ENCODE data around the gene ATP2C2. TPM values are rescaled to one million over a fixed set of nuclear protein-coding genes. Genes with fewer than 3 reads are reported as not detected.
A peak's percentile ranks its signal among the peaks of the same experiment; 100 is the strongest.

ATP2C2 gene
- total RNA-seq, 1 experiment from 2014 or later: 4.0 TPM

- Histone ChIP-seq H3K79me2 (ENCODE audit: insufficient read depth, low read length) (no peaks in the 10 kb centered on the region), H4K8ac (replicated peaks; ENCODE audit: insufficient read length, low read depth, low read length) (no peak overlapping the region)
- H3K4me3 Mint-ChIP-seq: no peak overlapping the region
Measured at GRCh38 chr16:84387021-84387420, 18.7 kb downstream of the ATP2C2 start.

More at GRCh38 chr16:84387021-84387420, 18.7 kb downstream of the ATP2C2 start:
- H2BK120ac ChIP-seq (ENCODE audit: low read depth, low read length, poor library complexity, severe bottlenecking): no peak overlapping the region
- H3K4me1 Mint-ChIP-seq: no peaks in the 10 kb centered on the region
- no peak overlapping the region for H4K91ac ChIP-seq (ENCODE audit: insufficient read length, low read depth, low read length)
- H3K4me1 ChIP-seq (ENCODE audit: insufficient read depth, low read length): no peaks in the 10 kb centered on the region
- no peak overlapping the region for H2AK5ac ChIP-seq (ENCODE audit: insufficient read length, low read length)
- 0 out of 7 replicates have a peak, but pooled peaks cover 0 to 2% (median 0%) of the 10 kb centered on the region in 3 experiments for H3K36me3 Mint-ChIP-seq (ENCODE audit: insufficient read depth in 1 of 3, low read depth in 3 of 3)
- no peak for DNase-seq
- no peaks in the 10 kb centered on the region for H3K9me3 ChIP-seq (ENCODE audit: control insufficient read depth, low read depth, low read length)
- H4K20me1 ChIP-seq (ENCODE audit: control insufficient read depth, insufficient read depth, insufficient read length): no peaks in the 10 kb centered on the region
- no peak overlapping the region for H3K4ac ChIP-seq (ENCODE audit: low read depth, low read length)
- no peak overlapping the region for H3K56ac ChIP-seq (ENCODE audit: insufficient read length, low read depth, low read length)
- peak overlapping the region in 1 of 3 experiments; percentile 48; a peak in 1 of 7 replicates for H3K27ac Mint-ChIP-seq
- no peak overlapping the region for H2BK12ac ChIP-seq (ENCODE audit: insufficient read length, low read depth, low read length)
- H3K4me2 ChIP-seq (ENCODE audit: insufficient read depth, insufficient read length, low read length): no peak overlapping the region
- H3K27me3 ChIP-seq (ENCODE audit: insufficient read depth, low read length): no peaks in the 10 kb centered on the region
- H3K27me3 Mint-ChIP-seq (ENCODE audit: low read depth): peaks cover 4% of the 10 kb centered on the region
- whole genome bisulfite sequencing (ENCODE audit: extremely low coverage, insufficient read length, low lambda C conversion rate): no CpG with 5 or more reads among the region's 11 CpGs
- H2BK5ac ChIP-seq (ENCODE audit: insufficient read length, low read length): no peak overlapping the region
- no peak overlapping the region for H2BK20ac ChIP-seq (ENCODE audit: low read depth, low read length, poor library complexity, severe bottlenecking)
- no peak overlapping the region for H4K5ac ChIP-seq (ENCODE audit: insufficient read length, low read depth, low read length)
- H3K18ac ChIP-seq (ENCODE audit: insufficient read length, low read depth, low read length): no peak overlapping the region
- no peak overlapping the region for H2BK15ac ChIP-seq (ENCODE audit: low read depth, low read length)
- peaks cover 11 to 21% of the 10 kb centered on the region in 2 experiments for H3K9me3 Mint-ChIP-seq
- TF ChIP-seq CTCF (conservative IDR thresholded peaks at IDR 0.05): no peak
- H2AFZ ChIP-seq (ENCODE audit: low read length): no peak overlapping the region
- H3K79me1 ChIP-seq (ENCODE audit: insufficient read depth, low read depth, low read length, poor library complexity, severe bottlenecking): no peaks in the 10 kb centered on the region
- H3K27ac ChIP-seq (ENCODE audit: insufficient read length, low read depth, low read length): no peak overlapping the region
- H3K14ac ChIP-seq (ENCODE audit: insufficient read depth, low read length): no peak overlapping the region
- no peak overlapping the region for H3K9ac ChIP-seq (ENCODE audit: extremely low read depth, insufficient read length, low read length)
- H3K23me2 ChIP-seq (ENCODE audit: insufficient read length, low read depth, low read length, poor library complexity, severe bottlenecking): no peaks in the 10 kb centered on the region
- H3T11ph ChIP-seq (ENCODE audit: low read length): no peak overlapping the region
- no peak overlapping the region for H3K23ac ChIP-seq (ENCODE audit: insufficient read length, low read depth, low read length)

All from H9 (cell line).